ENCODE results near the gene NFIA.

GRCh38 chr1:61122389-61122788, 40.0 kb downstream of the NFIA start:
- TF ChIP-seq CTCF (IDR thresholded peaks at IDR 0.05) (no peak), POLR2A (IDR thresholded peaks at IDR 0.05) (no peak)

Measured in Peyer's patch (tissue), 4 donors.